Stimulated activated CD4-positive, alpha-beta T cell treated with anti-CD3 and anti-CD28 coated beads, Interleukin-15, amount 100 ng/mL, for 48 hours (primary cell): ENCODE data around the gene SAMD11.

Experiments used
- DNase-seq, 2 donors: peaks; one replicate each; pipeline ENCODE4 v3.0.0-alpha.2; 2020; ENCODE audit warnings: low read depth in 2 of 2

Gene SAMD11

GRCh38 chr1:963301-963651 is 39.6 kb downstream of the SAMD11 start:
- DNase-seq = no peak

DNA sequence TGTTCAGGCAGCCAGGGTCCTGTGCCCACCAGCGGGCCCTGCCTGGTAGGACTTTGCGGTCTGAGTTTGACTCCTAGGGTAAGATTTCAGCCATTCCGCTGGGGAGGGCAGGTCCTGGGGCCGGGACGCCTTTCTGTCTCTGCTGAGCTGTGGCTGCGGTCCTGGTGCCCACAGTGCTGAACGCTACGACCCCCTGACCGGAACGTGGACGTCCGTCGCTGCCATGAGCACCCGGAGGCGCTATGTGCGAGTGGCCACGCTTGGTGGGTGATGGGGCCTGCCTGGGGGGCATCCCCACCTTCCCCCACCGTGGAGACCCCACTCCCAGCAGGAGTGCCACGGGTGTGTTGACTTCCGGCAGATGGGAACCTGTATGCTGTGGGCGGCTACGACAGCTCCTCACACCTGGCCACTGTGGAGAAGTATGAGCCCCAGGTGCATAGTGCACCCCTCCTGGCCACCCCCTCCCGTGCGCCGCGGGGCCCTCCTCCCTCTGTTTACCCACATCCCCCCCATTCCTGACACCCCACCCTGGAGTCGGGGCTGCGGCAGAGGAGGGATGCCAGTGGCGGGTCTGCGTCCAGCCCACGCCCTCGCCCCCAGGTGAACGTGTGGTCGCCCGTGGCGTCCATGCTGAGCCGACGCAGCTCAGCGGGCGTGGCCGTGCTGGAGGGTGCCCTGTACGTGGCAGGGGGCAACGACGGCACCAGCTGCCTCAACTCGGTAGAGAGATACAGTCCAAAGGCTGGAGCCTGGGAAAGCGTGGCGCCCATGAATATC is 40.2 kb downstream of the SAMD11 start:
- DNase-seq = no peak

DNA sequence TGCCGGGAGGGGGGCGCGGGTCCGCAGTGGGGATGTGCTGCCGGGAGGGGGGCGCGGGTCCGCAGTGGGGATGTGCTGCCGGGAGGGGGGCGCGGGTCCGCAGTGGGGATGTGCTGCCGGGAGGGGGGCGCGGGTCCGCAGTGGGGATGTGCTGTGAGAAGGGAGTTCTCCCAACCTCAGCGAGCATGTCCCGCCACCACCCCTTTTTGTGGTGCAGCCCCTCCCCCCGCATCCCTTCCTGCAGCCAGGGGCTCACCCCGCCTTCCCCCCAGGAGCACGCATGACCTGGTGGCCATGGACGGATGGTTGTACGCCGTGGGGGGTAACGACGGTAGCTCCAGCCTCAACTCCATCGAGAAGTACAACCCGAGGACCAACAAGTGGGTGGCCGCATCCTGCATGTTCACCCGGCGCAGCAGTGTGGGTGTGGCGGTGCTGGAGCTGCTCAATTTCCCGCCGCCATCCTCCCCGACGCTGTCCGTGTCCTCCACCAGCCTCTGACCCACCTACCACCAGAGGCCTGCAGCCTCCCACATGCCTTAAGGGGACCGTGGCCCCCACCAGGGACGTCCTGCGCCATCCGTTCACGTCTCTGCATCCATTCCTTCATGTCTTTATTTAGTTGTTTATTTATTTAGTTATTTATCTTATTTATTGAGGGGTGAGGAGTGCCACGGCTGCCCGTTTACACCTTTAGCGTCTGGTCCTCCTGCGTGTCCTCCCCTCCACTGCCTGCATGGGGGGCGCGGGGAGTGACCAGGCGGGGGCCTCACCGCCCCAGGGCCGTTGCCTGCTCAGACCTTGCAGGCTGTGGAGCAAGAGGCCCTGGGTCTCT is 41.2 kb downstream of the SAMD11 start:
- DNase-seq = no peak

GRCh38 chr1:965526-966134 is 41.9 kb downstream of the SAMD11 start:
- DNase-seq = no peak

GRCh38 chr1:966135-966703 is 42.5 kb downstream of the SAMD11 start, which contains the start of gene PLEKHN1:
PLEKHN1 (plus strand) TSS chr1:966482; CDS start chr1:966532, 50 bp downstream.
- peak in 1 of 2 donors; percentile 40 for DNase-seq

GRCh38 chr1:966704-967300 is 43.1 kb downstream of the SAMD11 start:
- DNase-seq = peak; percentile 63 to 83

- no peak for DNase-seq
These were observed 44.0 kb downstream of the SAMD11 start for GRCh38 chr1:967466-968343.

DNA sequence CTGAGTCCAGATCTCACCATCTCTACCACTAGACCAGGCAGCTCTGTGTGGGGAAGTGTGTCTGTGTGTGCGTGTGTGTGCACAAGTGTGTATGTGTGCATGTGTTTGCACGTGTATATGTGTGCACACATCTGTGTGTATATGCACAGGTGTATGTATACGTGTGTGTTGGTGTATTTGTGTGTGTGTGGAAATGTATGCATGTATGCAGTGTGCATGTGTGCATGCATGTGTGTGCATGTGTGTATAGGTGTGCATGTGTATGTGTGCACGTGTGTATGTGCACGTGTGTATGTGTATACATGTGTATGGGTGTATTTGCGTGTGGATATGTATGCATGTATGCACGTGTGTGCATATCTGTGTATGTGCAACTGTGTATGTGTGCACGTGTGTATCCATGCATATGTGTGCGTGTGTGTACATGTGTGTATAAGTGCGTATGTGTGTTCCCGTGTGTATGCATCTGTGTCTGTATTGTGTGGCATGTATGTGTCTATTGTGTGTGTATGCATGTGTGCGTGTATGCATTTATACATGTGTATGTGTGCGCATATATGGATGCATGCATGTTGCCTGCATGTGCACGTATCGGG is 45.6 kb downstream of the SAMD11 start:
- DNase-seq = no peak

- DNase-seq = no peak
These were observed 46.7 kb downstream of the SAMD11 start for GRCh38 chr1:970242-970972.

DNA sequence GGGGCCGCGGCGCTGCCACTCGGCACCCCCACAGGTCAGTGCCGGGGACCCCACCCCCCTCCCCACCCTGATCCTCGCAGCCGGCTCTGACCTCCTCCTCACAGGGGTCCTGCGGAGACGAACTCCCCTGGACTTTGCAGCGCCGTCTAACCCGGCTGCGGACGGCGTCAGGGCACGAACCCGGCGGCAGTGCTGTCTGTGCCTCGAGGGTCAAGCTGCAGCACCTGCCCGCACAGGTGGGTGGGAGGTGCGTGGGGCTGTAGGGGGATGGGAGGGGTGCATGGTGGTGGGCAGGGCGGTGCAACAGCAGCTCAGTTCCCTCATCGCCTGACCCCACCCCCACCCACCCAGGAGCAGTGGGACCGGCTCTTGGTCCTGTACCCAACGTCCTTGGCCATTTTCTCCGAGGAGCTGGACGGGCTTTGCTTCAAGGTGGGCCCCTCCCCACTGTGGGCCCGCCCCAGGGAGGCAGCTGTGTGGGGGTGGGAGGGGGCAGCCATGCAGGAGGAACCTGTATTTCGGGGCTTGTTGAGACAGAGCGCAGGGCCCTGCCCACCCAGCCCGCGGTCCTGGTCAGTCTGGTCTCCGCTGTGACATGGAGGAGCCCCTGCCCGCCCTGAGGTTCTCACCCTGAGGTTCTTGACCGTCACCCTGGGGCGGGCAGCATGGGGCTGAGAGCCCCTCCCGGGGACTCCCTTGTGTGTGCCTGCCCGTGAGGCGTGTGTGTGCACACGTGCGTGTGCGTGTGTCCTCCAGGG is 47.4 kb downstream of the SAMD11 start:
- no peak for DNase-seq

DNA sequence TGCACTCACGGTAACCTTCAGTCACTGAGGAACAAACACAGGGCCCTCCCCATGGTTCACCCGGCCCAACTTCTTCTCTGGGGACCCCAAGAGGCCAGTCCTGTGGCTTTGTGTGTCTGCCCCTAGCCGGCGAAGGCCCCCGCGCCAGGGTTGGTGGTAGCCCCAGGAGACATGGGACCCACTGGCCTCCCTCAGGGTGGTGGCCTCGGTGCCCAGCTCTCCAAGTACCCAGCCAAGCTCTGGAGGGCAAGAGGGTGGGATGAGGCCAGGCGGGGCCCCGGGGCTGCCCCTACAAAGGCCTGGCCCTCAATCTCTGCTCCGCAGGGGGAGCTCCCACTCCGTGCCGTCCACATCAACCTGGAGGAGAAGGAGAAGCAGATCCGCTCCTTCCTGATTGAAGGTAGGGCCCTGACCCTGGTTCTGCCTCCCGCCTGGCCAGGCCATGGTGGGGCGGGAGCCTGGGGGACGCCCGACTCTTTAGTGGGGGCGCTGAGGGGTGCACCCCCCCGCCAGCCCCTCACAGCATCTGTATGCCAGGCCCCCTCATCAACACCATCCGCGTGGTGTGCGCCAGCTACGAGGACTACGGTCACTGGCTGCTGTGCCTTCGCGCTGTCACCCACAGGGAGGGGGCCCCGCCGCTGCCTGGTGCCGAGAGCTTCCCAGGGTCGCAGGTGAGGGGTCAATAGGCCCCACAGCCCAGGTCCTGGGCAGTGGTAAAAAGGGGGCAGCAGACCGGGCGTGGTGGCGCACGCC is 48.2 kb downstream of the SAMD11 start:
- no peak for DNase-seq

DNA sequence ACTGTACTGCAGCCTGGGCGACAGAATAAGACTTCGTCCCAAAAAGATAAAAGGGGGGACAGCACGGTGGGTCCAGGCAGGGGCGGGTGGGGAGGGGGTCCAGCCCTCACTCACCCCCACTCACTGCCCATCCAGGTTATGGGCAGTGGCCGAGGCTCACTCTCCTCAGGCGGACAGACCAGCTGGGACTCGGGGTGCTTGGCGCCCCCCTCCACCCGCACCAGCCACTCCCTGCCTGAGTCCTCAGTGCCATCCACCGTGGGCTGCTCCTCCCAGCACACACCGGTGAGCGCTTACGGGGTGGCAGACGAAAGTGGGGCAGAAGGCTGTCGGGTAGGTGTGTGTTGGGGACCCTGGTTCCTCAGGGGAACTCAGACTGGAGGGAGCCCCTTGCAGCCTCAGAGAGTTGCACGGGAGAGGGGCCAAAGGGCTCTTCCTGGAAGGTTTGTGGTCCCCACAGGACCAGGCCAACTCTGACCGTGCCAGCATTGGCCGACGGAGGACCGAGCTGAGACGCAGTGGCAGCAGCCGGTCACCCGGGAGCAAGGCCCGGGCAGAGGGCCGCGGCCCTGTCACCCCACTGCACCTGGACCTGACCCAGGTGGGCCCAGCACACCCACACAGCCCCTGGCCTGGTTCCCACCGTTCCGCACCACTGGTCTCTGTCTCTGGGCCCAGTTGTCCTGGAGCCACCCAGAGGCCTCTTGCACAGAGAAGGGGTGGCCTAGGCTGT is 49.2 kb downstream of the SAMD11 start:
- DNase-seq = no peak

GRCh38 chr1:973459-974292 is 50.0 kb downstream of the SAMD11 start:
- DNase-seq = no peak

- DNase-seq = no peak
These were observed 50.5 kb downstream of the SAMD11 start for GRCh38 chr1:974293-974640.

DNA sequence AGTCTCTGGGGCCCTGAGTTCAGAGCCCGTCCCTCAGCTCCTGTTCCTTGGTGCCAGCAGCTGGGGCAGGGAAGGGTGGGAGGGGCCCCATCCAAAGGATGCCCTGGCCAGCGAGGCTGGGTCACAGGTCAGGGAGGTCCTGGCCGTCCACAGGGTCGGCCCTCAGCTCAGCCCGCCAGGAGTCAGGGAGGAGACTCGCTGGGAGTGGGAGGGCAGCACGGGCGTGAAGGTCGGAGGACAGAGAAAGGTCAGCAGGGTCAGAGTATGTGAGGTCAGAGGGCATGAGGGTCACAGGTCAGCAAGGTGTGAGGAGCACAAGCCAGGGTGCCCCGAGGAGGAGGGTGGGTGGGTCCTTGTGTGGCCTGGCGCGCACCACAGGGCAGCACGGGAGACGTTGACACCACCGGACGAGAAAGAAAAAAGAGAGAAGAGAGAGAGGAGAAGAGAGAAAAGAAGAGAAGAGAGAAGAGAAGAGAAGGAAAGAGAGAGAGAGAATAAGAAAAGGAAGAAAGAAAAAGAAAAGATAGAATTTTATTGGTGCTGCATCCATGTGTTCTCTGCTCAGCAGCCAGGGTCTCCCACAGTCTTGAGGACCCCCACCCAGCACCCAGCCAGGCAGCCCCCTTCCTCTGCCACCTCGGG is 51.1 kb downstream of the SAMD11 start:
- DNase-seq = no peak

GRCh38 chr1:975365-975764 is 51.6 kb downstream of the SAMD11 start:
- no peak for DNase-seq
